Sigmoid colon (tissue), 7 donors: ENCODE data around the gene SCUBE3. TPM values are rescaled to one million over a fixed set of nuclear protein-coding genes. Genes with fewer than 3 reads are reported as not detected.

Experiments used
- DNase-seq: peaks from one replicate; pipeline ENCODE4 v3.0.0-alpha.2; 2019
- H3K27ac ChIP-seq, 4 donors: fragments of 200-600 bp; sonication (generic); one replicate each; pipeline ENCODE4 v1.5.1; 2016 to 2019; ENCODE audit warnings: mild to moderate bottlenecking in 1 of 4
- H3K27me3 ChIP-seq, 3 donors: fragments of 200-600 bp; sonication (generic); one replicate each; pipeline ENCODE4 v1.5.1; 2019; ENCODE audit warnings: mild to moderate bottlenecking in 1 of 3
- H3K36me3 ChIP-seq, 4 donors: fragments of 200-600 bp; sonication (generic); one replicate each; pipeline ENCODE4 v1.5.1; 2016 to 2019
- H3K4me1 ChIP-seq, 4 donors: fragments of 200-600 bp; sonication (generic); one replicate each; pipeline ENCODE4 v1.5.1; 2017 to 2019
- H3K4me3 ChIP-seq, 4 donors: fragments of 200-600 bp; sonication (generic); one replicate each; pipeline ENCODE4 v1.5.1; 2017 to 2019; ENCODE audit warnings: mild to moderate bottlenecking in 2 of 4, moderate library complexity in 1 of 4
- H3K9me3 ChIP-seq, 4 donors: fragments of 200-600 bp in 3 of 4; sonication (generic) in 3 of 4; one replicate each; pipeline versions ENCODE4 v1.5.1 to v1.6.1; 2013 to 2019
- EP300 ChIP-seq, 4 donors: sonication (generic); formaldehyde crosslinking; IDR thresholded peaks; one replicate each; pipeline ENCODE4 v1.6.1; 2017; ENCODE audit warnings: antibody characterized with exemption in 4 of 4
- POLR2A ChIP-seq, 2 donors: fragments of 450-650 bp; IDR thresholded peaks; one replicate each; pipeline ENCODE4 v1.6.1; 2016; ENCODE audit warnings: antibody characterized with exemption in 2 of 2, mild to moderate bottlenecking in 2 of 2, moderate library complexity in 2 of 2
- POLR2AphosphoS5 ChIP-seq, 4 donors: sonication (generic); formaldehyde crosslinking; IDR thresholded peaks; one replicate each; pipeline ENCODE4 v1.6.1; 2017; ENCODE audit warnings: antibody characterized with exemption in 4 of 4
- WGBS, 2 donors: extraction: QIAGEN DNeasy Blood & Tissue Kit; methylation state at CpG; one replicate each; pipeline ENCODE4 v1.1.7; 2013; 5-methylcytosine and 5-hydroxymethylcytosine counted together
- intact Hi-C: fragments of 100-400 bp; cut with DNase I; formaldehyde crosslinking; loops from one replicate; pipeline ENCODE4 v1.15.1; 2023
- polyA plus RNA-seq, 3 donors: library from polyadenylated mRNA; stranded (reverse); fragments of 200-250 nt; gene quantifications; one replicate each; pipeline ENCODE4 v1.2.3, GENCODE V29; 2013
- total RNA-seq, 4 donors: library from RNA; depleted of rRNA; stranded (reverse); fragments of >200 nt; gene quantifications; one replicate each; pipeline ENCODE4 v1.1.0, GENCODE V29; 2016
- TF ChIP-seq, protein P1 (sequence below), 4 experiments: fragments of 450-650 bp in 3 of 4; fragments of 200-600 bp in 1 of 4; IDR thresholded peaks; one replicate each; pipeline ENCODE4 v1.5.1; 2016 to 2019; ENCODE audit warnings: antibody characterized with exemption in 4 of 4, mild to moderate bottlenecking in 3 of 4, moderate library complexity in 2 of 4
- donor health status: healthy with polysubstance abuse.
- donor health status: Bipolar disorder and iron deficiency.
- donor health status: healthy.

The SCUBE3 gene
- total and polyA plus RNA-seq, 7 donors, result 0.29 to 12.7 (median 4.9) TPM; not detected in 2

DNA sequence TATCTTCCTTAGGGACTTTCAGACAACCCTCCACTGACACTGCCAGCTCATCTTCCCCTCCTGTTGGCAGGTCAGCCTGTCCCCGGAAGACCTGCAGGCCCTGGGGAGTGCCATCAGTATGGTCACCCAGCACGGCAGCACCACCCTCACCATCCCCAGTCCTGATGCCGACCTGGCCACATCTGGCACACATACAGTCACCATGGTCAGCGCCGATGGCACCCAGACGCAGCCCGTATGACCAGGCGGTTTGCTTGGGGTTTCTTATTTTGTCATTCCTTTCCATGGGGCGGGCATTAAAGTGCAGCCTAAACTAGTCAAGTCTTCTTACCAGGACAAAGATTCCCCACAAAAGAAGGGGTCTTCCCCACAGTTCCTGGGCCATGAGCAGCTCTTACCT, 79.9 kb downstream of the SCUBE3 start:
- TF ChIP-seq POLR2A (IDR thresholded peaks at IDR 0.05) (no peak), EP300 (IDR thresholded peaks at IDR 0.05) (no peak), POLR2AphosphoS5 (IDR thresholded peaks at IDR 0.05) (no peak)
- TF ChIP-seq, protein P1, sequence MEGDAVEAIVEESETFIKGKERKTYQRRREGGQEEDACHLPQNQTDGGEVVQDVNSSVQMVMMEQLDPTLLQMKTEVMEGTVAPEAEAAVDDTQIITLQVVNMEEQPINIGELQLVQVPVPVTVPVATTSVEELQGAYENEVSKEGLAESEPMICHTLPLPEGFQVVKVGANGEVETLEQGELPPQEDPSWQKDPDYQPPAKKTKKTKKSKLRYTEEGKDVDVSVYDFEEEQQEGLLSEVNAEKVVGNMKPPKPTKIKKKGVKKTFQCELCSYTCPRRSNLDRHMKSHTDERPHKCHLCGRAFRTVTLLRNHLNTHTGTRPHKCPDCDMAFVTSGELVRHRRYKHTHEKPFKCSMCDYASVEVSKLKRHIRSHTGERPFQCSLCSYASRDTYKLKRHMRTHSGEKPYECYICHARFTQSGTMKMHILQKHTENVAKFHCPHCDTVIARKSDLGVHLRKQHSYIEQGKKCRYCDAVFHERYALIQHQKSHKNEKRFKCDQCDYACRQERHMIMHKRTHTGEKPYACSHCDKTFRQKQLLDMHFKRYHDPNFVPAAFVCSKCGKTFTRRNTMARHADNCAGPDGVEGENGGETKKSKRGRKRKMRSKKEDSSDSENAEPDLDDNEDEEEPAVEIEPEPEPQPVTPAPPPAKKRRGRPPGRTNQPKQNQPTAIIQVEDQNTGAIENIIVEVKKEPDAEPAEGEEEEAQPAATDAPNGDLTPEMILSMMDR (IDR thresholded peaks at IDR 0.05), result no peak
- intact Hi-C loops, result loop anchor here (1.0 kb wide), 1 partner anchor 156 kb away; no protein-coding TSS in a partner anchor
- no peaks in the 10 kb centered on the region for H3K9me3 ChIP-seq
- 90 to 94% methylated on average over 9 of the region's 9 CpGs for WGBS, 2 donors
- no peaks in the 10 kb centered on the region for H3K27me3 ChIP-seq
- H3K27ac ChIP-seq, result no peak overlapping the region
- H3K4me3 ChIP-seq, result no peak overlapping the region
- peaks cover 0 to 14% (median 13%) of the 10 kb centered on the region in 4 donors for H3K4me1 ChIP-seq
- DNase-seq, result peak; percentile 48
- H3K36me3 ChIP-seq, result peaks cover 30 to 70% (median 36%) of the 10 kb centered on the region in 4 donors

DNA sequence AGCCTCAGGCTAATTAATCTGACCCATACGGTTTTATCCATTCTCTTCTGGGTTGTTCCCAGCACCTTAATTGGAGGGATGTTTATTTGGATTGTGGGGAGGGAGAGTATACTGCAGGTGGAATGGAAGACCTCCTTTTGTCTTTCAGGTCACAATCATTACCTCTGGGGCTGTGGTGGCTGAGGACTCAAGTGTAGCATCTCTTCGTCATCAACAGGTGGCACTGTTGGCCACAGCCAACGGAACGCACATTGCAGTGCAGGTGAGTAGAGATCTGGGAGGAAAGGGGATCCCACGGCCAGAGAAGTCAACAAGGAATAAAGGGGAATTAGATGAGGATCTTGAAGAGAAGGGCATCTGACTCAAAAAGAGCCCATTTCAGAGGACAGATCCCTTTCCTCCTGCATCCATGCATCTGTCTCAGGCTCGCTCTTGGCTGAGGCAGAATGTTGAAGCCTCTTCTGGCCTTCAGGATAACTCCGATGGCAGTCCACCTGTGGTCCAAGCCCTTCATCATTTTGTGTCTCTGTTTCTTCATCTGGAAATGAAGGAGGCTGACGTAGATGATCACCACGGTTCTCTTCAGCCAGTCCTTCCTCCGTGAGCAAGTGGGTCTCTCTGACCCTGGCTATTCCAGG, 80.7 kb downstream of the SCUBE3 start:
- Histone ChIP-seq H3K9me3 (no peaks in the 10 kb centered on the region), H3K27ac (no peak overlapping the region), H3K4me3 (no peak overlapping the region), H3K27me3 (no peaks in the 10 kb centered on the region), H3K36me3 (peaks cover 30 to 62% (median 33%) of the 10 kb centered on the region in 4 donors), H3K4me1 (peaks cover 0 to 14% (median 13%) of the 10 kb centered on the region in 4 donors)
- peak; percentile 71 for DNase-seq
- 51 to 59% methylated on average over 10 of the region's 10 CpGs for WGBS, 2 donors
- no peak for TF ChIP-seq EP300 (IDR thresholded peaks at IDR 0.05)
- TF ChIP-seq, protein P1 (IDR thresholded peaks at IDR 0.05), result peak; percentile 32 to 71 (median 65)
- intact Hi-C loops, result loop anchor here (1.0 kb wide), 1 partner anchor 155 kb away; no protein-coding TSS in a partner anchor

DNA sequence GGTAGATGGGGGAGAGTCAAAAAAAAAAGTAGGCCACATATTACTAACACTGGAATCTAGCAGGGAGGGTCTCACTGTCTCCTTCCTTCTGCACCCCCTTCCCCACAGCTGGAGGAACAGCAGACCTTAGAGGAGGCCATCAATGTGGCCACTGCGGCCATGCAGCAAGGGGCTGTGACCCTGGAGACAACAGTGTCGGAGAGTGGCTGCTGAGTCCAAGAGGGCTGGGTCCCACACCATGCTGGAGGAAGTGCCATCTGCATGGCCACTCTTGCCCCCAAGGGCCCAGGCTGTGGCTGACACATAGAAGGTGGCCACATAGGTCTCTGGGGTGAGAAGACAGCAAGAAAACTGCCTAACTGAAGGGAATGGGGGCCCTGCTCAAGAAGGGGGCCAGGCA, 81.3 kb downstream of the SCUBE3 start:
- no peak overlapping the region for H3K4me3 ChIP-seq
- intact Hi-C loops, result loop anchor here (5.0 kb wide), 1 partner anchor 47 kb away; the partner anchor contains the start of gene PPARD
- TF ChIP-seq EP300 (IDR thresholded peaks at IDR 0.05) (no peak), POLR2AphosphoS5 (IDR thresholded peaks at IDR 0.05) (no peak), POLR2A (IDR thresholded peaks at IDR 0.05) (no peak)
- TF ChIP-seq, protein P1 (IDR thresholded peaks at IDR 0.05), result no peak
- H3K27me3 ChIP-seq, result no peaks in the 10 kb centered on the region
- DNase-seq, result peak; percentile 57
- no peaks in the 10 kb centered on the region for H3K9me3 ChIP-seq
- H3K4me1 ChIP-seq, result peaks cover 0 to 14% (median 13%) of the 10 kb centered on the region in 4 donors
- H3K27ac ChIP-seq, result no peak overlapping the region
- WGBS, 2 donors, result 91 to 94% methylated on average over 2 of the region's 2 CpGs
- H3K36me3 ChIP-seq, result peaks cover 27 to 56% (median 28%) of the 10 kb centered on the region in 4 donors

DNA sequence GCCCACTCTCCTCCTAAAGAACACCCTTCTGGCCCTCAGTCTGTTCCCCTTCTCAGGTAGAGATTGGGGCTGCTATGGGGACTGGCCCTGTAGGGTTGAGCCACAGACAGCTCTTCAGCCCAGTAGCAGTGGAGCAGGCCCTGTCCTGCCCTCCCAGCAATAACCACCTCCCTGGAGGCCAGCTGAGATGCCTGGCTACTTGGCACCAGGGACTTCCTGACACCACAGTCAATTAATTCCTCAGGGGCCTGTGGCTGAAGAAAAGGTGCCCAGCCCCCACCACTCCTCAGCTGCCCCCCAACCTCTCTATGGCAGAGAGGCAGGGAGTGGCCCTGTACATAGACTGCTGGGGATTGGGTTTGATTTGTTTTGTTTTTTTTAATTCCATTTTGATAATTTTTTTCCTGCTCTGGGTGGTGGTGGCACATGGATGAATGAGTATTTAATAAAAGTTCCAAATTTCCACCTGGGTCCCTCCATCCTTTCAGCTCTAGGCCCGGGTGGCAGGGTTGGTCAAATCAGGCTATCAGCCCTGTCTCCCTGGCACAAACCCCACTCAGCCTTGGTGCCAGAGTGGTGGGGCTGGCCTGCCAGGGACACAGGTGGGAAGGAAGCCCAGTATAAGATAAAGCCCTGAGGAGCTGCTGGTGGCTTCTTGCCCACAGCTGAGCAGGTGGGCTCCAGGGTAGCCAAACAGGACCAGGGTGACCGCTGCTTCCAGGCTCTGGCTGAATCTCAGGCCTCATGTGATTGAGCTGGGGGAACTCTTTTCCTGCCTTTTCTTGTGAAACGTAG, 82.0 kb downstream of the SCUBE3 start:
- peaks cover 0 to 14% (median 13%) of the 10 kb centered on the region in 4 donors for H3K4me1 ChIP-seq
- intact Hi-C loops, result loop anchor here (5.0 kb wide), 1 partner anchor 47 kb away; the partner anchor contains the start of gene PPARD
- DNase-seq, result peak; percentile 52
- TF ChIP-seq, protein P1 (IDR thresholded peaks at IDR 0.05), result no peak
- no peak for TF ChIP-seq POLR2A (IDR thresholded peaks at IDR 0.05)
- TF ChIP-seq POLR2AphosphoS5 (IDR thresholded peaks at IDR 0.05), result no peak
- no peak for TF ChIP-seq EP300 (IDR thresholded peaks at IDR 0.05)
- H3K27ac ChIP-seq, result no peak overlapping the region
- H3K4me3 ChIP-seq, result no peak overlapping the region
- no peaks in the 10 kb centered on the region for H3K27me3 ChIP-seq
- no peaks in the 10 kb centered on the region for H3K9me3 ChIP-seq
- H3K36me3 ChIP-seq, result peaks cover 20 to 49% (median 22%) of the 10 kb centered on the region in 4 donors
- WGBS, 2 donors, result 61 to 68% methylated on average over 3 of the region's 3 CpGs
